ENCODE results near the gene PLA2G2C. TPM values are rescaled to one million over a fixed set of nuclear protein-coding genes. Genes with fewer than 3 reads are reported as not detected.

The PLA2G2C gene
- total and polyA plus RNA-seq, 2 of the 13 experiments (the other 11 are each of a cell fraction or from before 2014, with no cell fraction given): not detected

DNA sequence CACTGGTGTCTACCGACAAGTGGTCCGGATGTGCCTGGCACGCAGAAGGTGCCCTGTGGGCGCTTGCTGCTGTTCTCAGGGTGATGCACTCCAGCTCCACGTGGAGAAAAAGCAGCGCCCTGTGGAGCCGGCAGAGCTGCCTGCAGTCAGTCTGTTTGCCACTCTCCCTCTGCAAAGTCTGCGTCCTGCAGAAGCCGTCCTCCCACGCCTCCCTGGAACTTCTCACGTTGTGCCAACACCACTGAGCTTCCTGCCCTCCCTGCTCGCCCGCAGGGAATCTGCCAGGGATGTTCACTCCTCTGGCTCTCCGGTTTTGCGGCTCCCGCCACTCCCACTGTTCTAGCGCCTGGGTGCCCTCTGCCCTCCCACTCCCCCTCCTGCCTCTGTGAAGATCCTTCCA lies 20.3 kb downstream of the PLA2G2C start (continued):
- no peak for TF ChIP-seq ZNF781 (CRISPR knock-in tag; IDR thresholded peaks at IDR 0.05; ENCODE audit: borderline replicate concordance, not compliant biosample characterization)
- TF ChIP-seq, protein P1, sequence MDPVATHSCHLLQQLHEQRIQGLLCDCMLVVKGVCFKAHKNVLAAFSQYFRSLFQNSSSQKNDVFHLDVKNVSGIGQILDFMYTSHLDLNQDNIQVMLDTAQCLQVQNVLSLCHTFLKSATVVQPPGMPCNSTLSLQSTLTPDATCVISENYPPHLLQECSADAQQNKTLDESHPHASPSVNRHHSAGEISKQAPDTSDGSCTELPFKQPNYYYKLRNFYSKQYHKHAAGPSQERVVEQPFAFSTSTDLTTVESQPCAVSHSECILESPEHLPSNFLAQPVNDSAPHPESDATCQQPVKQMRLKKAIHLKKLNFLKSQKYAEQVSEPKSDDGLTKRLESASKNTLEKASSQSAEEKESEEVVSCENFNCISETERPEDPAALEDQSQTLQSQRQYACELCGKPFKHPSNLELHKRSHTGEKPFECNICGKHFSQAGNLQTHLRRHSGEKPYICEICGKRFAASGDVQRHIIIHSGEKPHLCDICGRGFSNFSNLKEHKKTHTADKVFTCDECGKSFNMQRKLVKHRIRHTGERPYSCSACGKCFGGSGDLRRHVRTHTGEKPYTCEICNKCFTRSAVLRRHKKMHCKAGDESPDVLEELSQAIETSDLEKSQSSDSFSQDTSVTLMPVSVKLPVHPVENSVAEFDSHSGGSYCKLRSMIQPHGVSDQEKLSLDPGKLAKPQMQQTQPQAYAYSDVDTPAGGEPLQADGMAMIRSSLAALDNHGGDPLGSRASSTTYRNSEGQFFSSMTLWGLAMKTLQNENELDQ (CRISPR knock-in tag; IDR thresholded peaks at IDR 0.05; ENCODE audit: borderline replicate concordance): no peak
- TF ChIP-seq, protein P2, sequence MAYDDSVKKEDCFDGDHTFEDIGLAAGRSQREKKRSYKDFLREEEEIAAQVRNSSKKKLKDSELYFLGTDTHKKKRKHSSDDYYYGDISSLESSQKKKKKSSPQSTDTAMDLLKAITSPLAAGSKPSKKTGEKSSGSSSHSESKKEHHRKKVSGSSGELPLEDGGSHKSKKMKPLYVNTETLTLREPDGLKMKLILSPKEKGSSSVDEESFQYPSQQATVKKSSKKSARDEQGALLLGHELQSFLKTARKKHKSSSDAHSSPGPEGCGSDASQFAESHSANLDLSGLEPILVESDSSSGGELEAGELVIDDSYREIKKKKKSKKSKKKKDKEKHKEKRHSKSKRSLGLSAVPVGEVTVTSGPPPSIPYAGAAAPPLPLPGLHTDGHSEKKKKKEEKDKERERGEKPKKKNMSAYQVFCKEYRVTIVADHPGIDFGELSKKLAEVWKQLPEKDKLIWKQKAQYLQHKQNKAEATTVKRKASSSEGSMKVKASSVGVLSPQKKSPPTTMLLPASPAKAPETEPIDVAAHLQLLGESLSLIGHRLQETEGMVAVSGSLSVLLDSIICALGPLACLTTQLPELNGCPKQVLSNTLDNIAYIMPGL (CRISPR knock-in tag; IDR thresholded peaks at IDR 0.05; ENCODE audit: borderline replicate concordance in 1 of 2, low read depth in 1 of 2): no peak
- no peak for TF ChIP-seq ISL2 (CRISPR knock-in tag; IDR thresholded peaks at IDR 0.05)
- no peak for TF ChIP-seq ZNF17 (CRISPR knock-in tag; IDR thresholded peaks at IDR 0.05)
- TF ChIP-seq ZNF12 (CRISPR knock-in tag; IDR thresholded peaks at IDR 0.05): no peak
- no peak for TF ChIP-seq HOXA7 (CRISPR knock-in tag; IDR thresholded peaks at IDR 0.05)

DNA sequence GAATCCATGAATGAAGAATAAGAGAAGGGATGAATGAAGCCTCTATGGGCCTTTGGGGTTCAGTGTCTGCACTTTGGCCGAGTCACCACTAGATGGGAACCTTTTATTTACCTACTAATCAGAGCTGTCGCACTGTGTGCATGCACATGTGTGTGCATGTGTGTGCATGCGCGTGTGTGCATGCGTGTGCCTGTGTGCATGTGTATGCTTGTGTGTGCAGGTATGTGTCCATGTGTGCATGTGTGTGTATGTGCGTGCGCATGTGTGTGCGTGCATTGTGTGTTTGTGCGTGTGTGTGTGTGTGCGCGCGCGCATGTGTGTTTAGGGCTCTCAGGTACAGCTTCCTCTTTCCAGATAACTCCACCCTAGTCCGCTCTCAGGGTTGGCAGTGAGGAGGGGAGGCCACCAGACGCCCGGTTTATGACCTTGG lies 20.8 kb downstream of the PLA2G2C start:
- peak; percentile 35 for DNase-seq (ENCODE audit: low spot score)

More for the DNA sequence above, 20.8 kb downstream of the PLA2G2C start:
- in situ Hi-C loops (cut with HindIII; ENCODE audit: extremely low pct_ligation_motif_present, low pct_unique_long_range_greater_than_20kb) (no loop called here), intact Hi-C loops (cut with micrococcal nuclease; ENCODE audit: unreplicated experiment) (no loop called here)
- Histone ChIP-seq H3K27me3 (ENCODE audit: control insufficient read depth in 1 of 2, insufficient read depth in 2 of 2, low read length in 2 of 2) (peaks cover 2 to 31% of the 10 kb centered on the region in 2 experiments; a peak in 3 of 5 replicates), H3K27ac (ENCODE audit: extremely low read length, insufficient read depth, low read length) (no peak overlapping the region), H4K20me1 (ENCODE audit: insufficient read depth, low read length) (no peaks in the 10 kb centered on the region), H2AFZ (ENCODE audit: low read length) (no peak overlapping the region), H3K36me3 (replicated peaks in 1 of 2; ENCODE audit: control insufficient read depth in 1 of 2, insufficient read depth in 2 of 2, low read length in 2 of 2) (no peaks in the 10 kb centered on the region), H3K79me2 (ENCODE audit: insufficient read depth, low read length) (no peaks in the 10 kb centered on the region), H3K4me3 (replicated peaks in 1 of 3; ENCODE audit: insufficient read depth in 1 of 3, low read depth in 2 of 3, low read length in 3 of 3) (no peak overlapping the region), H3K4me1 (ENCODE audit: insufficient read depth, low read length) (no peaks in the 10 kb centered on the region), H3K9me3 (ENCODE audit: low read length) (peaks cover 10% of the 10 kb centered on the region), H3K4me2 (ENCODE audit: low read depth, low read length) (no peak overlapping the region), H3K9ac (ENCODE audit: insufficient read depth, low read depth, low read length) (no peak overlapping the region)
- TF ChIP-seq FOXA1 (IDR thresholded peaks at IDR 0.05): no peak
- TF ChIP-seq FOXA1 (CRISPR knock-in tag; IDR thresholded peaks at IDR 0.05): peak; percentile 57
- TF ChIP-seq, protein P3, sequence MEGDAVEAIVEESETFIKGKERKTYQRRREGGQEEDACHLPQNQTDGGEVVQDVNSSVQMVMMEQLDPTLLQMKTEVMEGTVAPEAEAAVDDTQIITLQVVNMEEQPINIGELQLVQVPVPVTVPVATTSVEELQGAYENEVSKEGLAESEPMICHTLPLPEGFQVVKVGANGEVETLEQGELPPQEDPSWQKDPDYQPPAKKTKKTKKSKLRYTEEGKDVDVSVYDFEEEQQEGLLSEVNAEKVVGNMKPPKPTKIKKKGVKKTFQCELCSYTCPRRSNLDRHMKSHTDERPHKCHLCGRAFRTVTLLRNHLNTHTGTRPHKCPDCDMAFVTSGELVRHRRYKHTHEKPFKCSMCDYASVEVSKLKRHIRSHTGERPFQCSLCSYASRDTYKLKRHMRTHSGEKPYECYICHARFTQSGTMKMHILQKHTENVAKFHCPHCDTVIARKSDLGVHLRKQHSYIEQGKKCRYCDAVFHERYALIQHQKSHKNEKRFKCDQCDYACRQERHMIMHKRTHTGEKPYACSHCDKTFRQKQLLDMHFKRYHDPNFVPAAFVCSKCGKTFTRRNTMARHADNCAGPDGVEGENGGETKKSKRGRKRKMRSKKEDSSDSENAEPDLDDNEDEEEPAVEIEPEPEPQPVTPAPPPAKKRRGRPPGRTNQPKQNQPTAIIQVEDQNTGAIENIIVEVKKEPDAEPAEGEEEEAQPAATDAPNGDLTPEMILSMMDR (CRISPR knock-in tag; IDR thresholded peaks at IDR 0.05): peak; percentile 57
- TF ChIP-seq, protein P4, sequence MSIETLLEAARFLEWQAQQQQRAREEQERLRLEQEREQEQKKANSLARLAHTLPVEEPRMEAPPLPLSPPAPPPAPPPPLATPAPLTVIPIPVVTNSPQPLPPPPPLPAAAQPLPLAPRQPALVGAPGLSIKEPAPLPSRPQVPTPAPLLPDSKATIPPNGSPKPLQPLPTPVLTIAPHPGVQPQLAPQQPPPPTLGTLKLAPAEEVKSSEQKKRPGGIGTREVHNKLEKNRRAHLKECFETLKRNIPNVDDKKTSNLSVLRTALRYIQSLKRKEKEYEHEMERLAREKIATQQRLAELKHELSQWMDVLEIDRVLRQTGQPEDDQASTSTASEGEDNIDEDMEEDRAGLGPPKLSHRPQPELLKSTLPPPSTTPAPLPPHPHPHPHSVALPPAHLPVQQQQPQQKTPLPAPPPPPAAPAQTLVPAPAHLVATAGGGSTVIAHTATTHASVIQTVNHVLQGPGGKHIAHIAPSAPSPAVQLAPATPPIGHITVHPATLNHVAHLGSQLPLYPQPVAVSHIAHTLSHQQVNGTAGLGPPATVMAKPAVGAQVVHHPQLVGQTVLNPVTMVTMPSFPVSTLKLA (IDR thresholded peaks at IDR 0.05): peak; percentile 82
- peak; percentile 44; the same call in 1 of the 2 replicates for TF ChIP-seq STAG1 (CRISPR knock-in tag; IDR thresholded peaks at IDR 0.05)
- no peak for TF ChIP-seq EHMT2 (IDR thresholded peaks at IDR 0.05; ENCODE audit: borderline replicate concordance, low read depth, low read length)
- ATAC-seq (peak; percentile 71), FAIRE-seq (peak; percentile 15)
- ChIA-PET CTCF (ENCODE audit: low intra/inter-chr PET ratio, low total read pairs) (no interaction called here), POLR2A (no interaction called here)
- 26% methylated on average over 4 of the region's 16 CpGs for WGBS (ENCODE audit: low lambda C conversion rate)
- no TSS peak for BruUV-seq (replicated peaks)

Measured in HepG2 (cell line).